H1 (cell line): Measurements from ENCODE around the gene FAM107A. TPM values are rescaled to one million over a fixed set of nuclear protein-coding genes. Genes with fewer than 3 reads are reported as not detected.

ENCODE experiments used
- CTBP2 ChIP-seq: IDR thresholded peaks from 2 replicates; pipeline ENCODE4 v1.7.0; 2011; ENCODE audit warnings: borderline replicate concordance, mild to moderate bottlenecking, moderate library complexity, mixed read lengths, low read length; ENCODE audit not compliant: insufficient read depth, insufficient read length
- TCF12 ChIP-seq: IDR thresholded peaks from 2 replicates; pipeline ENCODE4 v1.6.1; 2011; ENCODE audit warnings: low read depth, mild to moderate bottlenecking, low read length
- polyA plus RNA-seq, 7 experiments: library from polyadenylated mRNA; depleted of rRNA in 3 of 7; stranded (reverse) in 5 of 7; unstranded in 2 of 7; fragments of >200 nt in 5 of 7; fragments of 200-250 nt in 2 of 7; gene quantifications; 1 replicate in 5 of 7; 2 replicates in 1 of 7; 4 replicates in 1 of 7; pipeline versions ENCODE4 v1.2.1 to v1.2.3, GENCODE V29; 2011 to 2013; ENCODE audit warnings: missing spikeins in 2 of 7, mixed read lengths in 2 of 7
- total RNA-seq: library from RNA; stranded (reverse); fragmentation: NEBNext Ultra II Directional; extraction: Animal tissue kit (Norgen Biotek cat#: 25700); gene quantifications from 2 replicates; pipeline ENCODE4 v1.2.1, GENCODE V29; 2021

Gene FAM107A
- total and polyA plus RNA-seq, 2 of the 8 experiments (the other 6 are each of a cell fraction or from before 2014, with no cell fraction given) = 0.51 to 0.65 TPM

DNA sequence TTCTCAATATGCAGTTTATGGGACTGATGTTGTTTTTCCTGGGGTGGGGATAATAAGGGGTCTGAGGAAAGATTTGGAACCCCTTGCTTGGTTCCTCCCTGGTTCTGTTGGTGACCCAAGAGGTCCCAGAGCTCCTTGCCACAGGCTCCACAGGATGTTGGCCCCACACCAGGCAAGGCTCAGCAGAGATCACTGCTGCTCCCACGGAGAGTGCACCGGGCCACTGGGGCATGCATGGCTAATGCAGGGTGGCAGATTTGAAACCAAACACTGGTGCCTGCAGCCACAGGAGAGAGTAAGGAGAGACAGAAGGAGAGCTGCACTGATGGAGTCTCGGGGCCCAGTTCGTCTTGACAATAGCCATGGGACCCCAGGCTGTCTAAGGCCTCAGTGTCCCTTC, 2.5 kb downstream of the FAM107A start (continued):
- no peak for TF ChIP-seq CTBP2
- TF ChIP-seq TCF12 = no peak
